Lower leg skin (tissue), 4 donors: ENCODE measurements around the gene GTPBP4. TPM values are rescaled to one million over a fixed set of nuclear protein-coding genes. Genes with fewer than 3 reads are reported as not detected.

Source experiments
- DNase-seq, 2 donors: peaks; one replicate each; pipeline ENCODE4 v3.0.0-alpha.2; 2019; ENCODE audit warnings: low spot score in 2 of 2
- H3K4me3 ChIP-seq: fragments of 200-600 bp; sonication (generic); 2 replicates; pipeline ENCODE4 v1.5.1; 2017; ENCODE audit warnings: mild to moderate bottlenecking, low read depth; ENCODE audit not compliant: poor library complexity, severe bottlenecking
- POLR2A ChIP-seq, 2 donors: fragments of 450-650 bp; IDR thresholded peaks; one replicate each; pipeline ENCODE4 v1.6.1; 2016 to 2017; ENCODE audit warnings: antibody characterized with exemption in 2 of 2, mild to moderate bottlenecking in 1 of 2, moderate library complexity in 1 of 2
- WGBS, 2 donors: methylation state at CpG; one replicate each; pipeline ENCODE4 v1.1.5; 2018; 5-methylcytosine and 5-hydroxymethylcytosine counted together
- intact Hi-C: fragments of 100-400 bp; cut with DNase I; formaldehyde crosslinking; loops from one replicate; pipeline ENCODE4 v1.15.0; 2023; ENCODE audit warnings: low total_unique reads
- total RNA-seq, 4 donors: library from RNA; depleted of rRNA; stranded (reverse); fragments of >200 nt; gene quantifications; one replicate each; pipeline ENCODE4 v1.1.0, GENCODE V29; 2016
- TF ChIP-seq, protein P1 (sequence below), 3 donors: fragments of 450-650 bp; IDR thresholded peaks; one replicate each; pipeline ENCODE4 v1.5.1; 2016; ENCODE audit warnings: antibody characterized with exemption in 3 of 3, mild to moderate bottlenecking in 3 of 3, moderate library complexity in 2 of 3

The GTPBP4 gene
- total RNA-seq, 4 donors from 2014 or later, result 8.8 to 23.2 (median 15.8) TPM

- no peak for DNase-seq
- no peak overlapping the region for H3K4me3 ChIP-seq
- intact Hi-C loops, result no loop called here
- 88 to 89% methylated on average over 9 of the region's 9 CpGs for WGBS, 2 donors
- no peak for TF ChIP-seq POLR2A (IDR thresholded peaks at IDR 0.05)
- TF ChIP-seq, protein P1, sequence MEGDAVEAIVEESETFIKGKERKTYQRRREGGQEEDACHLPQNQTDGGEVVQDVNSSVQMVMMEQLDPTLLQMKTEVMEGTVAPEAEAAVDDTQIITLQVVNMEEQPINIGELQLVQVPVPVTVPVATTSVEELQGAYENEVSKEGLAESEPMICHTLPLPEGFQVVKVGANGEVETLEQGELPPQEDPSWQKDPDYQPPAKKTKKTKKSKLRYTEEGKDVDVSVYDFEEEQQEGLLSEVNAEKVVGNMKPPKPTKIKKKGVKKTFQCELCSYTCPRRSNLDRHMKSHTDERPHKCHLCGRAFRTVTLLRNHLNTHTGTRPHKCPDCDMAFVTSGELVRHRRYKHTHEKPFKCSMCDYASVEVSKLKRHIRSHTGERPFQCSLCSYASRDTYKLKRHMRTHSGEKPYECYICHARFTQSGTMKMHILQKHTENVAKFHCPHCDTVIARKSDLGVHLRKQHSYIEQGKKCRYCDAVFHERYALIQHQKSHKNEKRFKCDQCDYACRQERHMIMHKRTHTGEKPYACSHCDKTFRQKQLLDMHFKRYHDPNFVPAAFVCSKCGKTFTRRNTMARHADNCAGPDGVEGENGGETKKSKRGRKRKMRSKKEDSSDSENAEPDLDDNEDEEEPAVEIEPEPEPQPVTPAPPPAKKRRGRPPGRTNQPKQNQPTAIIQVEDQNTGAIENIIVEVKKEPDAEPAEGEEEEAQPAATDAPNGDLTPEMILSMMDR (IDR thresholded peaks at IDR 0.05), result no peak
Measured at GRCh38 chr10:947051-947450, 41.2 kb upstream of the GTPBP4 start.

DNA sequence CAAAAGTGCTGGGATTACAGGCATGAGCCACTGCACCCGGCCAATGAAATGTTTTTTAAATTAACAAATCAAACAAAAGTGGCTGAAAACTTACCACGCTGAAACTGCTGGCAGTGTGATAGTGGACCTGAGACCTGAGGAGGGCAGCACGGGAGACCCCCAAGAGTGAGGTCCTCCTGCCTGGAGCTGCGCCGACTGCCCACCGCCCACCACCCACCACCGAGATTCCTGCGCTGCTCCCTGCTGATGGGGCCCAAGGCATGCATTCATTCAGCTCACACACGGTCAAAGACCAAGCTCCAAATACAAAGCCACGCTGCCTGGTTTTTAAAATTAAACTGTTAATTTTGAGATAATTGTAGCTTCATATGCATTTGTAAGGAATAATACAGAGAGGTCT is 40.4 kb upstream of the GTPBP4 start:
- WGBS, 2 donors, result 89 to 91% methylated on average over 10 of the region's 10 CpGs
- no peak for TF ChIP-seq POLR2A (IDR thresholded peaks at IDR 0.05)

DNA sequence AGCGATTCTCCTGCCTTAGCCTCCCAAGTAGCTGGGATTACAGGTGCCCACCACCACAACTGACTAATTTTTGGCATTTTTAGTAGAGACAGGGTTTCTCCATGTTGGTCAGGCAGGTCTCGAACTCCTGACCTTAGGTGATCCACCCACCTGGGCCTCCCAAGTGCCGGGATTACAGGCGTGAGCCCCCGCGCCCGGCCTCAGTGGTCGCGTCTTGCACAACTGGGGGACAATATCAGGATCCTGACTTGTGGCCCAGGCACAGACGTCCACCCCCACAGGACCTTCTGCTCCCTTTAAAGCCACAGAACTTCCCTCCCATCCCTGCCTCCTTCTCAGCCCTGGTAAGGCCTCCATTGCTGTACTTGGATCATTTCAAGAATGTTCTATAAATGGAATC is 39.9 kb upstream of the GTPBP4 start:
- no peak for DNase-seq
- H3K4me3 ChIP-seq, result no peak overlapping the region
- intact Hi-C loops, result no loop called here
- WGBS, 2 donors, result 93 to 95% methylated on average over 10 of the region's 10 CpGs
- TF ChIP-seq POLR2A (IDR thresholded peaks at IDR 0.05), result no peak
- TF ChIP-seq, protein P1 (IDR thresholded peaks at IDR 0.05), result no peak

More for the DNA sequence above, 40.4 kb upstream of the GTPBP4 start:
- H3K4me3 ChIP-seq, result no peak overlapping the region
- intact Hi-C loops, result no loop called here
- no peak for DNase-seq

- H3K4me3 ChIP-seq, result no peak overlapping the region
- TF ChIP-seq, protein P1 (IDR thresholded peaks at IDR 0.05), result no peak
- no peak for TF ChIP-seq POLR2A (IDR thresholded peaks at IDR 0.05)
Measured at GRCh38 chr10:949446-949845, 38.8 kb upstream of the GTPBP4 start.

GRCh38 chr10:953836-954235 is 34.4 kb upstream of the GTPBP4 start:
- intact Hi-C loops, result no loop called here
- no peak overlapping the region for H3K4me3 ChIP-seq
- DNase-seq, result no peak
- TF ChIP-seq, protein P1 (IDR thresholded peaks at IDR 0.05), result no peak
- no peak for TF ChIP-seq POLR2A (IDR thresholded peaks at IDR 0.05)
- 85 to 88% methylated on average over 11 of the region's 11 CpGs for WGBS, 2 donors

More at GRCh38 chr10:949446-949845, 38.8 kb upstream of the GTPBP4 start:
- 85 to 86% methylated on average over 9 of the region's 9 CpGs for WGBS, 2 donors
- DNase-seq, result no peak
- intact Hi-C loops, result no loop called here

GRCh38 chr10:954396-954795 is 33.8 kb upstream of the GTPBP4 start:
- intact Hi-C loops, result no loop called here
- WGBS, 2 donors, result 74 to 90% methylated on average over 21 of the region's 21 CpGs
- DNase-seq, result no peak
- H3K4me3 ChIP-seq, result no peak overlapping the region
- TF ChIP-seq, protein P1 (IDR thresholded peaks at IDR 0.05), result no peak
- TF ChIP-seq POLR2A (IDR thresholded peaks at IDR 0.05), result no peak
